ENCODE results near the gene ANKRD36.
"Not testable (repeated sequence)": the region's sequence is repeated elsewhere in the genome, so short reads cannot be mapped to it uniquely, and the experiment has no call there.

The ANKRD36 gene

GRCh38 chr2:97113050-97113881, at the start of gene ANKRD36:
Gene ANKRD36 (plus strand): TSS chr2:97113153. CDS start chr2:97113740, 587 bp downstream.
- DNase-seq, result peak; percentile 82

GRCh38 chr2:97066030-97066429, 46.9 kb upstream of the ANKRD36 start:
- DNase-seq, result not testable (repeated sequence)

DNA sequence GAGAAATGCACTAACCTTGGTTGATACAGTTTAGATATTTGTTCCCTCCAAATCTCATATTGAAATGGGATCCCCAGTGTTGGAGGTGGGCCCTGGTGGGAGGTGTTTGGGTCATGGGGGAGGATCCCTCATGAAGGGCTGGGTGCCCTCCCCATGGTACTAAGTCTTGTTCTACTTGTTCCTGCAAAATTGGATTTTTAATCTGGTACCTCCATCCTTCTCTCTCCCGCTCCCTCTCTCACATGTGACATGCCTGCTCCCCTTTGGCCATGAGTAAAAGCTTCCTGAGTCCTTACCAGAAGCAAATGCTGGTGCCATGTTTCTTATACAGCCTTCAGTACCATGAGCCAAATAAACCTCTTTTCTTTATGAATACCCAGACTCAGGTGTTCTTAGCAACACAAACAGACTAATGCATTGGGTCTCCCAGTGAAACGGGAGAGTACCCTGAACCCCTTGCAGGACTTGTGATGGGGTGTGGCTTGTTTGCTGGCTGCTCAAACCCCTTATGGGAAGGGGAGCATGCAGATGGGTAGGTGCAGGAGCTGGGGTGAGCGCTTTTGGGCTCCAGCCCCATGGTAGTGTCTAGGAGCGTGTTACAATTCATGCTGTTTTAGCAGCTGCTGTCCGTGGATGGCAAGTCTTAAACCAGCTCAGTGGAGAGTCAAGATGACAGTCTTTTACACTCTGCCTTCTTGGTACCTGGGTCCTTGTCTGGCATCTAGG, 45.5 kb upstream of the ANKRD36 start:
- no peak for DNase-seq

DNA sequence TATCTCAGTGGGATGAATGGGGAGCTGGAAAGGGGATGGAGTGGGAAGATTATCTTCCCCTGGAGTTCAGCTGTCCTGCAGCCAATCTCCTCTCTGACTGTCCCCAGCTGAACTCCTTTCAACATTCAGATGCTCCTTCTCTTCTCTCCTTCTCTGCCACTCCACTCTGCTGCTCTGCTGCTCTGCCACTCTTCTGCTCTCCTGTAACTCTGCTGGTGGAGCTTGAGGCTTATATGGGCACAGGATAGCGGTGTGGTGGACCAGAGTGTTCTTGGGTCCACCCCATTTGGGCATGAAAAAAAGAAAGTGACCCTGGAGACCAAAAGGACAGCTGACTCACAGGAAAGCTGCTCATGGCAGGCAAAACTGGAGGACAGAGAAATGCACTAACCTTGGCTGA, 44.9 kb upstream of the ANKRD36 start:
- DNase-seq, result no peak

DNA sequence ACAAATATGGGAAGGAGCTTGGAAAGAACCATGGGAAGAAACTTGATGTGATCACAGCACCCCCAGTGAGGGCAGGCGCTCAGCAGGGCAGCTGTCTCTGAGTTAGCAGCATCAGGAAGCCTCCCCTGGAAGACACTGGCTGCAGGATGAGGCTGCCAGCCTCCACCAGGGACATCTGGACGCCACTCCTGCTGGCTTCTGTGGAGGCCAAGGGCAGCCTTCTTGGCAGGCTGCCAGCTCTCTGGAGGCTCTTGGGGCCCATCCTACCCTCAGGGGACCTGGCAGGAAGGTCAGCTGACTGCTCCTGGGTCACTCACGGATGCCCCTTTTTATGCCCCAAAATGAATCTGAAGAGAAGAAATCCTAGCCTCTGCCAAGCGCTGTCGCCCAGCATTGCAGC, 44.2 kb upstream of the ANKRD36 start:
- DNase-seq, result not testable (repeated sequence)

DNA sequence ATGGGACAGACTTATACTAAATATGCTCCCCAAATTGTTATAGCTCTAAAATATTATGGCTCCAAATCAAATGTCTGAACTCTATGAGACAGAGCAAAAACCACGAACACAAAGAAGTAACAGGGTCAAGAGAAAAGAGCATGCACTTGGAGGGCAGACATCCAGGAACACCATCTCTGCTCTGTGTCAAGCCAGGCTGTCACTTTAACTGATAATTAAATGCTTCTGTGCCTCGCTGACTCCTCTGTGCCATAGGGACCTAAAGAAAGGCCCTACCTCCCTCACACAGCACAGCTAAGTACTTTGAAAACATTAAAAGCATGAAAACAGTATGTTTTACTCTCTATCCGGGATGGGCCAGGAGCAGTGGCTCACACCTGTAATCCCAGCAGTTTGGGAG, 42.0 kb upstream of the ANKRD36 start:
- not testable (repeated sequence) for DNase-seq

DNA sequence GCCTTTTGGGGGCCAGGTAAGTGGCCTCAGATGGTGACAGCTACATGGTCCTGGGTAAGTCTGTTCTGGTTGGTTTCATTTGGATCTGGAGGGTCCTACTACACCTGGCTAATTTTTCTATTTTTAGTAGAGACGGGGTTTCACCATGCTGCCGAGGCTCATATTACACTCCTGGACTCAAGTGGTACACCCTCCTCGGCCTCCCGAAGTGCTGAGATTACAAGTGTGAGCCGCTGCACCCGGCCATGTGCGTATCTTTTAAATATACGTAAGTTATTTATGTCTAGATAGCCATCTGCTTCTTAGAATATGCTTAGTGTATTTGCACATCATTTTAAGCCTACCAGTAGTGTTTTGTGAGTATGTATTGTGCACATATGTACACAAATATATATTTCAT, 35.7 kb upstream of the ANKRD36 start:
- not testable (repeated sequence) for DNase-seq

- DNase-seq, result not testable (repeated sequence)
Measured at GRCh38 chr2:97080855-97081254, 32.1 kb upstream of the ANKRD36 start.

GRCh38 chr2:97082206-97082605, 30.7 kb upstream of the ANKRD36 start:
- not testable (repeated sequence) for DNase-seq

DNA sequence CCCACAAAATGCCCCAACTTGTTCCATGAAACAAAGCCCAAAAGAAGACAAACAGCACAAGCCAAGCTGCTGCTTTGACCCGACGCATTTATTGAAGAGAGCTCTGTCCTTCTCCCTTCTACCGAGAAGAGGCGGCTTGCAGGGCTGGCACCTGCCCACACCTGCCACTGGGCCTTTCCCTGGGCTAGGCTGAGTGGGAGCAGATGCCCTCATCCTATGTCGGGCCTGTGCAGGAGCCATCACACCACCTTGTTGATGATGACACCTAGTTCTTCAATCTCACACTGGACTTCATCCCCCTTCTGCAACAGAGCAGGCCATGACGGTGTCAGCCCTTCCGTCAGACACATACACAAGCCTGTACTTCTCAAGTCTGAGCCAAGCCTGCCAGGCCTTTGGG, 29.4 kb upstream of the ANKRD36 start:
- not testable (repeated sequence) for DNase-seq

- DNase-seq, result not testable (repeated sequence)
Measured at GRCh38 chr2:97085093-97085492, 27.9 kb upstream of the ANKRD36 start.

GRCh38 chr2:97088706-97089105, 24.2 kb upstream of the ANKRD36 start:
- DNase-seq, result not testable (repeated sequence)

GRCh38 chr2:97092946-97093345, 20.0 kb upstream of the ANKRD36 start:
- DNase-seq, result not testable (repeated sequence)

DNA sequence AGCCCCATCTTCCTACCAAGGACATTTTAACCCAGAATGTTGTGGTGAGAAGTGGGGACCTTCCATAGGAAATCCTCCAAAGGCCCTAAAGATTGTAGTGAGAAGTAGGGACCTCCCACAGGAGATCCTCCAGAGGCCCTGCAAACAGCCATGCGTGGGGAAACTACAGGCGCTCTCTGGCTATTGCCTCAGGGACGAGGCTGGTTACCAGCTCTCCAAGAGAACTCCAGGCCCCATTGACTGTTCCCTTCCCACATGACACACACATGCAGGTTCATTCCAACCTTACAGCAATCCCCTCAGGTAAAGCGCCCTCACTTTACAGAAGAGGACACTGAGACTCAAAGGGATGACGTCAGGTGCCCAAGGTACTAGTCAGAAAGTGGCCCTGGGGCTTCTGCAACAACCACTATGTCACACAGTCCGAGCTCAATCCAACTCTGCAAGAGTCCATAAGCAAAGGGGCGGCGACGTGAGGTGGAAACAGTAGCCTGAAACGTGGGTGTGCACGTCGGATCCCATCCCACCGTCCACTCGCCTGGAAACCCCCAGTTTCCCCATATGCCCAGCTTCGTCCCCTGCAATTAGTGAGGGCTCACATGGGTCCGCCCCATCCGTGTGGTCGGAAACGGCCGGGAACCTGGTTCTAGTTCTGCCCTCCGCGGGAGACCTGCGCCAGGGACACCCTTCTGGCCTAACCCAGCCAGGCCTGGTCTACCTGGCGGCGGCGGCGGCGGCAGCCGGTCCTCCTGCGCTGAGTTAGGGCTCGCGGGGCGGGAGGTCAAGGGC, 18.8 kb upstream of the ANKRD36 start:
- DNase-seq, result not testable (repeated sequence)

GRCh38 chr2:97094772-97095611, 18.0 kb upstream of the ANKRD36 start, which contains the start of gene FAHD2B:
Gene FAHD2B (minus strand): TSS chr2:97094882. CDS start chr2:97091706, 3,176 bp downstream.
- peak; percentile 74 for DNase-seq

GRCh38 chr2:97095661-97096060, 17.3 kb upstream of the ANKRD36 start:
- no peak for DNase-seq

DNA sequence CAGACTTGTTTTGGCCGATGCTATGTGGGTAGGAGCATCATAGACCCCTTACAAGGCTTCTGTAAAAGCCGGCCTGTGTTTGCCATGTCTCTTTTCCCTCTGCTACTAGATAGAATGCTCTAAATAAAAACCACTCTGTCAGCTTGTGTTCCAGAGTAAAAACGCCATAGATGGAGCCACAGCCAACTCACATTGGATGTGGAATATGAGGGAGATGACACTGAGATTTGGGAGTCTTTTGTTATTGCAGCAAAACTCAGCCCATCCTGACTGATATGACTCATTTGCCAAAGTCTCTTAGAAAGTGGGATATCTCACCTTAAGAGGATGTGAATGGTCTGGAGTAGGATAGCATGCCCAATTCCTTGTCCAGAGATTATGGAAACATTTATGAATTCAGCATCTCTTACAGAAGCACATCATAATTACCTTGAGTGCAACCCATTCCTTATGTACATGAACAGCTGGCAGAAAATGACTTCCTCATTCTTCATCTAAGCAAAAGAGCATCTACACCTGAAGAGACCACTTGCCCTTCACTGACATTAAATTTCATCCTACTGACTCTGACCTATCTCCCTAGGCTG, 14.1 kb upstream of the ANKRD36 start:
- DNase-seq, result not testable (repeated sequence)

DNA sequence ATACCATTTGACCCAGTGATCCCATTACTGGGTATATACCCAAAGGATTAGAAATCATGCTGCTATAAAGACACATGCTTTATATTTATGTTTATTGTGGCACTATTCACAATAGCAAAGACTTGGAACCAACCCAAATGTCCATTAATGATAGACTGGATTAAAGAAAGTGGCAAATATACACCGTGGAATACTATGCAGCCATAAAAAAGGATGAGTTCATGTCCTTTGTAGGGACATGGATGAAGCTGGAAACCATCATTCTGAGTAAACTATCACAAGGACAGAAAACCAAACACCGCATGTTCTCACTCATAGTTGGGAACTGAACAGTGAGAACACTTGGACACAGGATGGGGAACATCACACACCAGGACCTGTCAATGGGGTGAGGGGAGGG, 6.1 kb upstream of the ANKRD36 start:
- DNase-seq, result not testable (repeated sequence)

DNA sequence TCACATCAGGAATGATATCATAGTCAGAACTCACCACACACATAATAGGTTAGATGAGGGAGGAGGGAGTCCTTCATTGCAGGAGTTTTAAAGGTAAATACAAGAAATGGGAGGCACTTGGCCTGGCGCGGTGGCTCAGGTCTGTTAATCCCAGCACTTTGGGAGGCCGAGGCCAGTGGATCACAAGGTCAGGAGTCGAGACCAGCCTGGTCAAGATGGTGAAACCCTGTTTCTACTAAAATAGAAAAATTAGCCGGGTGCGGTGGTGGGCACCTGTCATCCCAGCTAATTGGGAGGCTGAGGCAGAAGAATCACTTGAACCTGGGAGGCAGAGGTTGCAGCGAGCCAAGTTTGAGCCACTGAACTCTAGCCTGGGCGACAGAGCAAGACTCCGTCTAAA, 1.7 kb upstream of the ANKRD36 start:
- DNase-seq, result not testable (repeated sequence)

GRCh38 chr2:97112320-97113049, 468 bp upstream of the ANKRD36 start:
- DNase-seq, result peak; percentile 54

GRCh38 chr2:97113882-97114255, 916 bp downstream of the ANKRD36 start:
- DNase-seq, result not testable (repeated sequence)

Measured in activated CD4-positive, CD25-positive, alpha-beta regulatory T cell treated with anti-CD3 and anti-CD28 coated beads, Interleukin-2, amount 50 U/mL, for 72 hours (primary cell).